GM19035 (cell line): ENCODE measurements around the gene SMIM20.
"Not testable (repeated sequence)": the region's sequence is repeated elsewhere in the genome, so short reads cannot be mapped to it uniquely, and the experiment has no call there.

Experiments
- ATAC-seq: cut with Tn5 transposase; IDR thresholded peaks from one replicate; pipeline ENCODE4 v1.9.1; 2021; ENCODE audit not compliant: unreplicated experiment

Gene SMIM20

GRCh38 chr4:25890571-25891485 lies 23.2 kb upstream of the SMIM20 start:
- ATAC-seq: no peak

- no peak for ATAC-seq
Observed at GRCh38 chr4:25892796-25893195, 21.2 kb upstream of the SMIM20 start.

GRCh38 chr4:25896776-25897539 lies 17.1 kb upstream of the SMIM20 start:
- ATAC-seq: no peak

- ATAC-seq: no peak
Observed at GRCh38 chr4:25900310-25900709, 13.7 kb upstream of the SMIM20 start.

GRCh38 chr4:25901030-25901430 lies 13.0 kb upstream of the SMIM20 start:
- ATAC-seq: no peak

- ATAC-seq: no peak
Observed at GRCh38 chr4:25903900-25904747, 9.9 kb upstream of the SMIM20 start.

GRCh38 chr4:25904748-25905082 lies 9.3 kb upstream of the SMIM20 start:
- ATAC-seq: no peak

GRCh38 chr4:25905371-25905770 lies 8.6 kb upstream of the SMIM20 start:
- ATAC-seq: no peak

GRCh38 chr4:25906113-25906512 lies 7.9 kb upstream of the SMIM20 start:
- not testable (repeated sequence) for ATAC-seq

GRCh38 chr4:25908491-25908901 lies 5.5 kb upstream of the SMIM20 start:
- no peak for ATAC-seq

GRCh38 chr4:25911356-25911755 lies 2.7 kb upstream of the SMIM20 start:
- no peak for ATAC-seq

- peak; percentile 25 for ATAC-seq
Observed at GRCh38 chr4:25913056-25913850, 767 bp upstream of the SMIM20 start.

- peak; percentile 3 for ATAC-seq
Observed at GRCh38 chr4:25914670-25915352, 791 bp downstream of the SMIM20 start.

- ATAC-seq: no peak
Observed at GRCh38 chr4:25915353-25915705, 1.3 kb downstream of the SMIM20 start.

GRCh38 chr4:25916870-25917269 lies 2.9 kb downstream of the SMIM20 start:
- no peak for ATAC-seq

- no peak for ATAC-seq
Observed at GRCh38 chr4:25919676-25920075, 5.7 kb downstream of the SMIM20 start.

GRCh38 chr4:25921922-25922321 lies 7.9 kb downstream of the SMIM20 start:
- ATAC-seq: no peak

- no peak for ATAC-seq
Observed at GRCh38 chr4:25922812-25923369, 8.9 kb downstream of the SMIM20 start.

- no peak for ATAC-seq
Observed at GRCh38 chr4:25923745-25924144, 9.7 kb downstream of the SMIM20 start.
